ENCODE measurements around the gene CABP4. TPM values are rescaled to one million over a fixed set of nuclear protein-coding genes. Genes with fewer than 3 reads are reported as not detected.
A peak's percentile ranks its signal among the peaks of the same experiment; 100 is the strongest.

CABP4 gene
- total RNA-seq, 1 experiment from 2014 or later = not detected

- ChIA-PET CTCF (no interaction called here), POLR2A (no interaction called here), RAD21 (ENCODE audit: low non-redundant PET in 1 of 2, low total read pairs in 2 of 2, uncharacterized antibody in 2 of 2, unreplicated experiment in 2 of 2) (no interaction called here)
- Histone ChIP-seq H3K36me3 (ENCODE audit: control insufficient read depth in 1 of 2, insufficient read depth in 2 of 2, low read length in 2 of 2) (no peaks in the 10 kb centered on the region; a peak in 2 of 4 replicates), H4K20me1 (ENCODE audit: insufficient read depth) (no peaks in the 10 kb centered on the region), H3K4me3 (replicated peaks in 1 of 2; ENCODE audit: low read depth in 1 of 2, low read length in 2 of 2) (no peak overlapping the region), H3K27ac (ENCODE audit: low read depth, low read length) (no peak overlapping the region), H3K27me3 (ENCODE audit: insufficient read depth, low read length) (no peaks in the 10 kb centered on the region), H3K9me3 (ENCODE audit: control insufficient read depth in 1 of 2, insufficient read depth in 1 of 2, low read depth in 1 of 2, low read length in 2 of 2) (no peaks in the 10 kb centered on the region), H3K79me2 (ENCODE audit: insufficient read depth, low read length) (no peaks in the 10 kb centered on the region), H2AFZ (ENCODE audit: low read depth, low read length, poor library complexity, severe bottlenecking) (no peak overlapping the region), H3K9ac (ENCODE audit: low read length) (no peak overlapping the region), H3K4me2 (ENCODE audit: low read length) (no peak overlapping the region), H3K9me2 (ENCODE audit: insufficient read depth) (no peaks in the 10 kb centered on the region), H3K4me1 (ENCODE audit: control insufficient read depth in 1 of 2, insufficient read depth in 2 of 2, low read length in 2 of 2) (peaks cover 7 to 13% of the 10 kb centered on the region in 2 experiments; a peak in 3 of 4 replicates)
- ATAC-seq (no peak), DNase-seq (ENCODE audit: low read depth, low spot score) (no peak)
- BruUV-seq (replicated peaks) = TSS peak; percentile 54
- intact Hi-C loops (cut with micrococcal nuclease) = no loop called here
- TF ChIP-seq EZH2 (IDR thresholded peaks at IDR 0.05) = no peak
Observed at GRCh38 chr11:67489885-67490726, 35.0 kb downstream of the CABP4 start.

GRCh38 chr11:67490727-67491065, 35.5 kb downstream of the CABP4 start:
- Histone ChIP-seq H3K9me2 (ENCODE audit: insufficient read depth) (no peaks in the 10 kb centered on the region), H3K79me2 (ENCODE audit: insufficient read depth, low read length) (no peaks in the 10 kb centered on the region), H3K9ac (ENCODE audit: low read length) (no peak overlapping the region), H3K27ac (ENCODE audit: low read depth, low read length) (no peak overlapping the region), H3K36me3 (ENCODE audit: control insufficient read depth in 1 of 2, insufficient read depth in 2 of 2, low read length in 2 of 2) (peaks cover 0 to under 1% of the 10 kb centered on the region in 2 experiments; a peak in 2 of 4 replicates), H3K9me3 (ENCODE audit: control insufficient read depth in 1 of 2, insufficient read depth in 1 of 2, low read depth in 1 of 2, low read length in 2 of 2) (no peaks in the 10 kb centered on the region), H2AFZ (ENCODE audit: low read depth, low read length, poor library complexity, severe bottlenecking) (no peak overlapping the region), H4K20me1 (ENCODE audit: insufficient read depth) (no peaks in the 10 kb centered on the region), H3K4me2 (ENCODE audit: low read length) (no peak overlapping the region), H3K4me3 (replicated peaks in 1 of 2; ENCODE audit: low read depth in 1 of 2, low read length in 2 of 2) (no peak overlapping the region), H3K4me1 (ENCODE audit: control insufficient read depth in 1 of 2, insufficient read depth in 2 of 2, low read length in 2 of 2) (peaks cover 7 to 11% of the 10 kb centered on the region in 2 experiments; a peak in 3 of 4 replicates), H3K27me3 (ENCODE audit: insufficient read depth, low read length) (no peaks in the 10 kb centered on the region)
- ChIA-PET POLR2A (no interaction called here), CTCF (no interaction called here), RAD21 (ENCODE audit: low non-redundant PET in 1 of 2, low total read pairs in 2 of 2, uncharacterized antibody in 2 of 2, unreplicated experiment in 2 of 2) (no interaction called here)
- DNase-seq (ENCODE audit: low read depth, low spot score) = no peak
- intact Hi-C loops (cut with micrococcal nuclease) = no loop called here
- TF ChIP-seq POLR2AphosphoS5 (IDR thresholded peaks at IDR 0.05; ENCODE audit: low read depth, low read length) = 0 out of 2 replicates have a peak, but pooled peaks have one; percentile 17
- TF ChIP-seq YY1 (IDR thresholded peaks at IDR 0.05; ENCODE audit: extremely low read depth, insufficient replicate concordance, low read depth, low read length) = no peak
- BruUV-seq (replicated peaks) = no TSS peak
- ATAC-seq = no peak

Measured in HCT116 (cell line).